EL (cell line): ENCODE results near the gene SLC27A1.
"Not testable (repeated sequence)": the region's sequence is repeated elsewhere in the genome, so short reads cannot be mapped to it uniquely, and the experiment has no call there.

Source experiments
- DNase-seq: peaks from one replicate; pipeline ENCODE4 v3.0.0-alpha.2; 2016

SLC27A1 gene

DNA sequence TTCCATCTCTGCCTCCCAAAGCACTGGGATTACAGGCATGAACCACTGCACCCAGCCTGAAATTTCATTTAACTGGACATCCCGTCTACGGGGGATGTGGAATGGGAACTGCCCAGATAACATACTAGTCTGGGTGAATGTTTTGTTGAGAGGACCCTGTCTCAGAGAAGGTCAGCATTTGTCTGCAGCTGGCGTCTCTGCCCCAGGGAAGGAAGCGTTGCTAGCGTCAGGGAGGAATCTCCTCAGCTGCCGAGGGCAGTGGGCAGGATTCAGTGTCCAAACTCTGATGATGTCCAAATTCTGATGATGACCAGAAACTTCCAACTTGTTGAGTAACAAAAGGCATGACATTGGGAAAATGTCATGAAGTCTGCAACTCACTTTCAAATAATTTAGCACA is 12.7 kb upstream of the SLC27A1 start:
- DNase-seq = no peak

DNA sequence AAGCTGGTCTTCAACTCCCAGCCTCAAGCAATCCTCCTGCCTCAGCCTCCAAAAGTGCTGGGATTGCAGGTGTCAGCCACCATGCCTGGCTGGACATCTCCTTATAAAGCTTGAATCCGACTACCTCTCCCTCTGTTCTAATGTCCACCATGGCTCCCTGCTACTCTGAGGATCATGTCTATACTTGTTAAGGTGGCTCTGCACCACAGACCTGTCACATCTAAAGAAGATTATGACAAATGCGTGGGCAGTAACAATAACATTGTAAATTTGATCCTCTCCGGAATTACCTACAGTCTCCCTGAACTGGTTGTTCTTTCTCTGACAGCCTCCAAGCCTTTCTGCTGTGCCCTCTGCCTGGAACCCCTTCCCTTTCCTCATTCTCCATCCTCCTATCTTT is 11.4 kb upstream of the SLC27A1 start:
- DNase-seq = no peak

DNA sequence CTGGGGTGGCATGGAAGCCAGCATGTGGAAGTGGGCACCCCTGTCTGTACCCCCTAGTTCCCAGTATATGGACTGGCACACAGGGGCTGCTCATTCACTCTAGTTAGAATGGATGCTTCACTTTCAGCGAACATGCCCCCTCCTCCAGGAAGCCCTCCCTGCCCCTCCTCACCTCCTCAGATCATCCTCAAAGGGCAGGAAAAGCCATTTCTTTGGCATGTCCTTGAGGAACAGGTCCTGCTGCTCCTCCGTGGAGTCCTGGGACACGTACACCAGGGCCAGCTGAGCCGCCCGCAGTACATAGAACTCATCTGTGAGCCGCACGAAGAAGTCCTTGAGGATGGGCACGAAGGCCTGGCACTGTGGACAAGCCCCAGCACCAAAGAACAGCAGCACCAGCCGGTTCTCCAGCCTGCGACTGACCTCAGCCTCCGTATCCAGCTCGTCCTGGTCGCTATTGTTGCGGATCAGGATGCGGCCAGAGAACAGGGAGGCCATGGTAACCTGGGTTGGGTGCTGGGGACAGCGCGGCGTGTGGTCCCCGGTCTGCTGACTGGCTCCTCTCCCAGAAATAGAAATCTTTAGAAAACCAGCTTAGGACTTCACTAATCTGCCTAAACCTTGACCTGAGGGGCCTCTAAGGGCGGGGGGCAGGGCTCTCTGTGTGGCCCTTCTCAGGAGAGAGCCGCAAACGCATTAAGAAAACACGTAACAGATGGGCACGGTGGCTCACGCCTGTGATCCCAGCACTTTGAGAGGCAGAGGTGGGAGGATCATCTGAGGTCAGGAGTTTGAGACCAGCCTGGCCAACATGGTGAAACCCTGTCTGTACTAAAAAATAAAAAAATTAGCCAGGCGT is 9.7 kb upstream of the SLC27A1 start, which contains the start of gene NXNL1:
TSS of gene NXNL1 (minus strand) at position 555 of the 859 bp plus-strand sequence. CDS start at position 498, 57 bp downstream.
- no peak for DNase-seq

DNA sequence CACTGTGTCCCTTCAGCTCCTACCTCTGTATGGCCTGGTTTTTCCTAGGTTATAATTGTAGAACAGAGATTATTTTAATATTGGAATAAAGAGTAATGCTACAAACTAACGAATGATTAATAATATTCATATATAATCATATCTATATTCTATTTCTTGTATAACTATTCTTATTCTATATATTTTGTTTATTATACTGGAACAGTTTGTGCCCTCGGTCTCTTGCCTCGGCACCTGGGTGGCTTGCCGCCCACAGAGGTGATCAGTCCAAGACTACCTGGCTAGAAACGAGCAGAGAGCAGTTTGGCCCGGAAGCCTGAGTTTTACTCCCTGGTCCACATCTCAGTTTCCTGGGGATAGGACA is 3.9 kb upstream of the SLC27A1 start:
- no peak for DNase-seq

DNA sequence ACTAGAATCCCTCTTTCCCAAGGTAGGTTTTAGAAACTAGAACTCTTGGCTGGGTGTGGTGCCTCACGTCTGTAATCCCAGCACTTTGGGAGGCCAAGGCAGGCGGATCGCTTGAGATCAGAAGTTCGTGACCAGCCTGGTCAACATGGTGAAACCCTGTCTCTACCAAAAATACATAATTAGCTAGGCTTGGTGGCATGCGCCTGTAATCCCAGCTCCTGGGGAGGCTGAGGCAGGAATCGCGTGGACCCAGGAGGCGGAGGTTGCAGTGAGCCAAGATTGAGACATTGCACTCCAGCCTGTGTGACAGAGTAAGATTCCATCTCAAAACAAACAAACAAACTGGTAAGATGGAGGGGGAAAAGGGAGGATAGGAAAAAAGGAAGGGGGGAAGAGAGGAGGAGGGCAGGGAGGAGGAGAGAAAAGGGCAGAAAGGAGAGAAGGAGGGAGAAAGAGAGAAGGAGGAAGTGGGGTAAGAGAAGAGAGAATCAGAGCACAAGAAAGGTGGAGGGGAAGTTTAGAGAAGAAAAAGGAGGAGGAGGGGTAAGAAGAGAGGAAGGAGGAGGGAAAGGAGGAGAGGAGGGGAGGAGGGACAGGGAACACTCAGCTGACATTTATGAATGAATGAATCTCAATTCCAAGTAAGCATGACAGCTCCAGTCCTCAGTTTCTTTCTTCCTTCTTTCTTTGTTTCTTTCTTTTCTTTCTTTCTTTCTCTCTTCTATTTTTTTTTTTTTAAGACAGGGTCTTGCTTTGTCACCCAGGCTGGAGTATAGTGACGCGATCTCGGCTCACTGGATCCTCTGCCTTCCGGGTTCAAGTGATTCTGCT is 2.6 kb upstream of the SLC27A1 start:
- DNase-seq = no peak

DNA sequence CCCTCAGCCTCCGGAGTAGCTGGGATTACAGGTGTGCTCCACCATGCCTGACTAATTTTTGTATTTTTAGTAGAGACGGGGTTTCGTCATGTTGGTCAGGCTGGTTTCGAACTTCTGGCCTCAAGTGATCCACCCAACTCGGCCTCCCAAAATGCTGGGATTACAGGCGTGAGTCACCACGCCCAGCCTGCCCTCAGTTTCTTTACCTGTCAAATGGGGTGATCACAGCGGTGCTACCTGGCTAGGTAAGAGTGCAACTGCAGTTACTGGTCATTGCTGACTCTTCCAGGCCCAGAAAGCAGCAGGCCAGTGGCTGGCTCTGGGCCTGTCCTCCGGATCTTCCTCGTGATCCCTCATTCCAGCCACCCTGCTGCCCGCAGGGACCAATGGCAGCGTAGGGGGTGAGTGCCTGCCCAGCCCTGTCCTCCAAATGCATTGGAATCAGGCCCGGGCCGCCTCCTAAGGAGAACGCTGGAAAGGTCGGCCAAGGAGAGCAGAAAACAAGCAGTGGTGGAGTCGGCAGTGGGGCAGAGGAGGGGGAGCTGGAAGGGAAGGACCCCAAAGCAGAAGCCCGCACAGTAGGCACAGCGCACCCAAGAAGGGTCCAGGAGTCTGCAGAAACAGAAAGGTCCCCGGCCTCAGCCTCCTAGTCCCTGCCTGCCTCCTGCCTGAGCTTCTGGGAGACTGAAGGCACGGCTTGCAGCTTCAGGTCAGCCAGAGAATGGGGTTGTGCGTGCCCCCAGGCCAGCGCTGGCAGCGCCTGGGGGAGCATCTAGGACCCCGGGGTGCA is 1.8 kb upstream of the SLC27A1 start:
- no peak for DNase-seq

DNA sequence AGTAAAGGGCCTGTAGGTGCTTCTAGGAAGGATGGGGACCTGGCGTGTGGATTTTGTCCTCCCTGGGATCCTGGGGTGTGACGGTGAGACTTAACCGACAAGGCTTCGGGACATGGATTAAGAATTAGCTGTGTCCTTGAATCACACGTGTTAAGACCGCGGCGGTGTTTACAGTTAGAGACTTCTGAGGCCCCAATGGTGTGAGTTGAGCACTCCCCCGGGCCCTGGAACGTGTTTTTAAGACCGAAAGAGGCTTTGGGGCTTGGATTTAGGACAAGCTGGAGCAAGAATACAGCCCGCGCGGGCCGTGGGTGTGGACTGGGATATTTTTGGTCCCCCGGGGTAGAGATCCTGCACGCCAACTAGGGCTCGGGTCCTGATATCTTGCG is 1.2 kb upstream of the SLC27A1 start:
- DNase-seq = no peak

DNA sequence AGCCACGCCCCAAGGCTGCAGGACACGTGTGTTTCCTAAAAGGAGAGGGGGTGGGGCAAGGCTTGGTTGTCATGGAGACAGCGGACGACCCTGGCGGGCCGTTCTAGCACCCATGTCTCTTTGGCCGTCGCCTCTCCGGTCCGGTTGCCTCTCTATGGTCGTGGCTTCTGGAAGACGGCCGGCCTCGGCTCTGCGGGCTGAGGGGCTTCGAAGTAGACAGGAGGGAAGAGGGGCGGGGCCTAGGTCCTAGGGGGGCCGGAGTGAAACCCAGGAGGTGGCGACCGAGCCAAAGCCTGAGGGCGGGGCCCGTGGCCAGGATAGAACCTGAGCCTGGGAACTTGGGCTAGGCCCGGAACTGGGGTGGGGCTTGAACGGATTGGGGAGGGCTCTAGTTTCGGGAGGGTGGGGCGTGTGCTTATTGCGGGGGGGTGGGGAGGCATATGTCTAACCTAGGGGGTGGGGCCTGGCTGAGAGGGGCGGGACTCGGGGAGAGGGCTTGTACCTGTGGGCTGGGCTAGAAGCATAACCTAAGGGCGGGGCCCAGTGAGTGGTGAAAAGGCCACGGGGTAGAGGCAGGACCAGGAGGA is 750 bp upstream of the SLC27A1 start:
- peak; percentile 97 for DNase-seq

DNA sequence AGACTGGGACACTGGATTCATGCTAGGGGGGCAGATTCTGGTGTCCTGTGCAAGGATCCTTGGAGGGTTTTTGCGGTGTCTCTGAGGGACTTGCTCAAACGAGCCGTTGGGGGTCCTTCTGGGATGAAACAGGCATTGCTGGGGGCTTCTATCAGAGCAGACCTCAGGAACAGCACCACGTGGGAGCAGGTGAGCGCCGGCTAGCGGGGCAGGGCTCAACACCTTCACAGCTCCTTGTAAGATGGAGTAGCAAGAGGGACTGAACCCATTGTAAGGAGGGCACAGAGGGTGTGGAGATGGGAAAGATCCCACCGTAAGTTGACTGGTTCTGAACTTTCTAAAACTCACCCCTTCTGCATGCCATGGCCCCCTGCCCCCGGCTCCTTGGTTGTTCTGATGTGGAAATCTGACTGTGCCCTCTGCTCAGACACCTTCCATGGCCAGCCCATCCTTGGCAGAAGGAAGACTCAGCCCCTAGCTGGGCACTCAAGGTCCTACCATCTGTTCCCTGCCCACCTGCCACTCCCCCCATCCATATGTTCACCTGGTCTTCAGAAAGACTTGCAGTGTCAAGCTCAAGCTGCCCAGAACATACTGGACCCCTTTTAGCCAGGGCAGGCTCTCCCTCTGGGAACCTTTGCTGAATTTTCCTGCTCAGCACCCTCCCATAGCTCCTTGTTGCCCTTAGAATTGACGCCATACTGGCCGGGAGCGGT is 1.2 kb downstream of the SLC27A1 start:
- no peak for DNase-seq

DNA sequence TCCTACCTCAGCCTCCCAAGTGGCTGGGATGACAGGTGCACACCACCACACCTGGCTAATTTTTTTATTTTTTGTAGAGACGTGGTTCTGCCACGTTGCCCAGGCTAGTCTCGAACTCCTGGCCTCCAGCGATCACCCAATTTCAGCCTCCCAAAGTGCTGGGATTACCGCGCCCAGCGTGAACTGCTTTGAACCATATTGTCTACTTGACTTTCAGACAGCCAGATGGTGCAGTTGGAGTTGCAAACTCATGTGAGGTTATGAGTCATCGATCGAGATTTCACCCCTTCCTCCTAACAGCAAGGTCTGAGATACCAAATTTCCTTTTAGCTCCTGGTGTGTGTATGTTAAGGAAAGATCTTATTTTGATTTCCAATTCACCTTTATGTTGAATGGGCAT is 2.7 kb downstream of the SLC27A1 start:
- peak; percentile 83 for DNase-seq

DNA sequence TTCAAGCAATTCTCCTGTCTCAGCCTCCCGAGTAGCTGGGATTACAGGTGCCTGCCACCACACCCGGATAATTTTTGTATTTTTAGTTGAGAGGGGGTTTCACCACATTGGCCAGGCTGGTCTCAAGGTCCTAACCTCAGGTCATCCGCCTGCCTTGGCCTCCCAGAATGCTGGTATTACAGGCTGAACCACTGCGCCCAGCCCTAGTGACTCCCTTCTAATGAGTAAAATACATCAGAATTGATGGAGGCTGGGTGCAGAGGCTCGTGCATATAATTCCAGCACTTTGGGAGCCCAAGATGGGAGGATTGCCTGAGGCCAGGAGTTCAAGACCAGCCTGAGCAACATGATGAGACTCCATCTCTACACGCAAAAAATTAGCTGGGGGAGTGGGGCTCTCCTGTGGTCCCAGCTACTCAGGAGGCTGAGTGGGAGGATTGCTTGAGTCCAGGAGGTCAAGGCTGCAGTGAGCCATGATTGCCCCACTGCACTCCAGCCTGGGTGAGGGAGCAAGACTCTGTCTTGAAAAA is 4.8 kb downstream of the SLC27A1 start:
- not testable (repeated sequence) for DNase-seq

DNA sequence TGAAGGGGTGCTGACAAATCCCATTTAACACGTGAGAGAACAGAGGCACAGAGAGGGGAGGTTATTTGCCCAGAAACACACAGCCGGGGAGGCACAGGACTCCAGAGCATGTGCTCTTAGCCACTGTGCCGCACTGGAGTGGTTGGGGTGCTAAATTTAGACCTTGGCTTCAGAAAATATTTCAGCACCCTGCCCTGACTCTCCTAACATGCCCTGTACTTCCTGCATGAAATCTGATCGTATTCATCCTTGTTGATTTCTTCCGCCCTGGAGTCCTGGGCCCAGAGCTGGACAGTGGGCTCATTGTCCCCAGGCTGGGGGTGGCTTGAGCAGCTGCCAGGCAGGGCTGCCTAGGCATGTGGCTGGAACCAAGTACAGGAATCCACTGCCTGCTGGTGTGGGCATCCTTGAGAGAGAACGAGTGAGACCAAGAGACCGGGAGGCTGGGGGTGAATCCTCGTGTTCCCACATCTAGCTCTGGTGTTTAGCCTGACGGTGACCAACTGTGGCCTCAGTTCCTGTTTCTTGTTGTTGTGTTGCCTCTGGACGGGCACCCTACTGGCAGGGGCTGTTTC is 5.3 kb downstream of the SLC27A1 start:
- peak; percentile 52 for DNase-seq

DNA sequence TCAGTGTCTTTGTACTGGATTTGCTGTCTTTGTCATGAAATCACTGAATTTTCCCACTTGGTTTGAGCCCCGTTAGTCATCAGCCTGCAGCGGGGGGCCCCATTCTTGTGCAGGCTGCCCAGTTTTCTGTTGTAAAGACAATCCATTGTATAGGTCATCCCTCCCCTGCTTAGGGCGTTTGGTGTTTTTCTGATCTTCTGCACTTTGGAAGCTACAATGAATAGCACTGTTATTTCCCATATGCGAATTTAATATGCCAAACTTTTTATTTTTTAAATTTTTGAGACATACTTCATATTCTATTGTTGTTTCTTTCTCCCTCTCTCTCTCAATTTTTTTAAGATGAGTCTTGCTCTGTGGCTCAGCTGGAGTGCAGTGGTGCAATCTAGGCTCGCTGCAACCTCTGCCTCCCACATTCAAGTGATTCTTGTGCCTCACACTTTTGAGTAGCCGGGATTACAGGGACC is 9.0 kb downstream of the SLC27A1 start:
- DNase-seq = peak; percentile 83

DNA sequence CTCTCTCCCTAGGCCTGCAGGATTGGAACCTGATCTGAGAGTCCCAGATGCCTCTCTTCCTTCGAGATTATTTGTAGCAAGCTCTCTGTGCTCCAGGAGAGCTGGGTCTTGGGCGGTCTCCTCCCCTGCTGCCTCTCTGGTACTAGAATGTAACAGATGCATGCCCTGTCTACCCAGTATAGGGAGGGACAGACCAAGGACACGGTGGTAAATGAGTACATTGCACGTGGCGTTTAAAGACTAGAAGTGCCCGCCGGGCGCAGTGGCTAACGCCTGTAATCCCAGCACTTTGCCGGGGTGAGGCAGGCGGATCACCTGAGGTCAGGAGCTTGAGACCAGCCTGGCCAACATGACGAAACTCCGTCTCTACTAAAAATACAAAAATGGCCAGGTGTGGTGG is 11.7 kb downstream of the SLC27A1 start:
- no peak for DNase-seq

DNA sequence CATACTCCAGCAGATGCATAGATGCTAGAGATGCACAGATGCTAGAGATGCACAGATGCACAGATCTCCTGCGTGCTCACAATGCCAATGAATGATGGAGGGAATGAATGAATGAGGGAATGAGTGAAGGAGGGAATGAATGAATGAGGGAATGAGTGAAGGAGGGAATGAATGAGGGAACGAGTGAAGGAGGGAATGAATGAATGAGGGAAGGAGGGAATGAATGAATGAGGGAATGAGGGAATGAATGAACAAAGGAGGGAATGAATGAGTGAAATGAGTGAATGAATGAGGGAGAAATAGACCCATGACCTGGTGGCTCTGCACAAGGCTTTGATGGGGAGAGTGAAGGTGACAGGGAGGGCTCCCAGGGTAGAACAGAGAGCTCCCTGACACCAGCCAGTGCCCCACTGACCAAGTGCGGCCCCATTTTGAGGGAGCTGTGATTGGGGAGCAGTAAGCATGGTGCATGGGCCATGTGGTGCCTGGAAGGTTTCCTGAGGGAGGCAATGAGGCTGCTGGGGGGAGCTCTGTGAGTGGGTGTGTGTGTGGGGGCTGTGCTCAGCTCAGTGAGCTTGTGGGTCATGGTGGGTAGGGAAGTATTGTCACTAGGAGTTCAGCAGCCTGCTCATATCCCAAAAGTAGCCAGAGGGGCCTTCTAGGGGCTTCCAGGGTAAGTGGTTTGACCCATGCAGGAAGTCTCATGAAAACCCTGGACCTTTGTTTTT is 12.7 kb downstream of the SLC27A1 start:
- no peak for DNase-seq

DNA sequence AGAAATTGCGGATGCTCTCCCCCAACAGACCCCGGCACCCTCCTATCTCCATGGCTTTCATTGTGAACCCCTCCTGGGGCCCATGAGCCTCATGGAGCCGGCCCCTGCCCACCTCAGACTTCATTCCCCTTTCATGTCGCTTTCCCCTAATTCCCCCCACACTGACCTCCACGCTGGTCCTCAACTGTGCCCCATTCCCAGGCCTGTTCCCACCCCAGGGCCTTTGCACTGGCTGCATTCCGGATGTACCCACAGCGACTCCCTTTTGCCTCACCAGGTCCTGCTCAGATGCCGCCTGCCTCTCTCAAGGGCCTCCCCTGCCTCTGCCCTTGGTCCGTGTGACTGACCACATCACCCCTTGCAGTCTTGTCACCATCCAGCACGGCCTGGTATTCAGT is 13.3 kb downstream of the SLC27A1 start:
- no peak for DNase-seq

DNA sequence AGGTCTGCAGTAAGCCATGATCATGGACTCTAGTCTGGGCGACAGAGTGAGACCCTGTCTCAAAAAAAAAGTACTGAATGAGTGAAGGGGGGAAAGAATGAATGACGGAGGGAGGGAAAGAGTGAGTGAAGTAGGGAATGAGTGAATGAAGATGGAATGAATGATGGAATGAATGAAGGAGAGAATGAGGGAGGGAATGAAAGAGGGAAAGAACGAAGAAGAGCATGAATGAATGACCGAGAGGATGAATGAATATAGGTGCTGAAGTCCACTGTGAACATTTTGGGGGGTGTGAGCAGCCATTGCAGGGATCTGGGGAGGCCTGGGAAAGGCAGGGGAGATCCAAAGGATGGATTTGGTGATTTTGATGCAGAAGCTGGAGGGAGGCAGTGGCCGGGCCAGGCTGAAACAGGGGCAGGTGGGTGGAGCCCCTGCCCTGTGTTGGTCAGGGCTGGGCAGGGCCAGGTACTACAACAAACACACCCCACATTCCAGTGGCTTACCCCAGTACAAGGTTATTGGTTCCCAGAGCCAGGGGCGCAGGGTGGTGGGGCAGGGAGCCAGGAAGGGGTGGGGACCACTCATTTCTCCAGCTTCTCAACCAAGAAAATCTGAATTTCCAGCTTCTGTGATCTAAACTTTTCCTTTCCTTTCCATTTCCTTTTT is 14.3 kb downstream of the SLC27A1 start:
- DNase-seq = no peak

DNA sequence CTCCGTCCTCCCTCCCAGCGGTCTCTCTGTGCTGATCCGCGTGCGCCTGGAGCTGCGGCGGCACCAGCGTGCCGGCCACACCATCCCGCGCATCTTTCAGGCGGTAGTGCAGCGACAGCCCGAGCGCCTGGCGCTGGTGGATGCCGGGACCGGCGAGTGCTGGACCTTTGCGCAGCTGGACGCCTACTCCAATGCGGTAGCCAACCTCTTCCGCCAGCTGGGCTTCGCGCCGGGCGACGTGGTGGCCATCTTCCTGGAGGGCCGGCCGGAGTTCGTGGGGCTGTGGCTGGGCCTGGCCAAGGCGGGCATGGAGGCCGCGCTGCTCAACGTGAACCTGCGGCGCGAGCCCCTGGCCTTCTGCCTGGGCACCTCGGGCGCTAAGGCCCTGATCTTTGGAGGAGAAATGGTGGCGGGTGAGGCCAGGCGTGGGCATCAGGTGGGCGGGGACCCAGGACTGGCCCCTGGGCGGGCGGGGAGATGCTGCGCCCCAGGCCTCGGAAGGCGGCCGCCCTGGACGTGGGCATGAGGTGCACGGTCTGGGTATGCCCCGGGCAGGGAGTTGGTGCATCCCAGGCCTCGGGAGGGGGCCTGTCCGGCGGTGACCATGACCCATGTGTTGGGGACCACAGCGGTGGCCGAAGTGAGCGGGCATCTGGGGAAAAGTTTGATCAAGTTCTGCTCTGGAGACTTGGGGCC is 16.4 kb downstream of the SLC27A1 start:
- no peak for DNase-seq
